ENCODE data around the gene OR6C76.

OR6C76 gene

GRCh38 chr12:55467836-55468235 lies 41.8 kb downstream of the OR6C76 start:
- DNase-seq (ENCODE audit: low read depth in 1 of 2, low spot score in 1 of 2) = no peak

GRCh38 chr12:55469291-55469690 lies 43.2 kb downstream of the OR6C76 start:
- DNase-seq (ENCODE audit: low read depth in 1 of 2, low spot score in 1 of 2) = no peak

GRCh38 chr12:55470088-55470829 lies 44.2 kb downstream of the OR6C76 start, which contains the start of gene OR6C70:
OR6C70 (minus strand) TSS chr12:55470138; CDS start chr12:55470138, 0 bp downstream.
- no peak for DNase-seq (ENCODE audit: low read depth in 1 of 2, low spot score in 1 of 2)

- no peak for DNase-seq (ENCODE audit: low read depth in 1 of 2, low spot score in 1 of 2)
Observed at GRCh38 chr12:55472264-55472663, 46.2 kb downstream of the OR6C76 start.
